Activated naive CD8-positive, alpha-beta T cell treated with anti-CD3 and anti-CD28 coated beads for 36 hours (primary cell): ENCODE data around the gene TMEM63B. TPM values are rescaled to one million over a fixed set of nuclear protein-coding genes. Genes with fewer than 3 reads are reported as not detected.
"Not testable (repeated sequence)": the region's sequence is repeated elsewhere in the genome, so short reads cannot be mapped to it uniquely, and the experiment has no call there.

Source experiments
- DNase-seq: peaks from one replicate; pipeline ENCODE4 v3.0.0; 2021
- H3K27ac Mint-ChIP-seq: one replicate; pipeline ENCODE4 v1.8.0; 2022; ENCODE audit warnings: mild to moderate bottlenecking, moderate library complexity, mixed read lengths
- H3K27me3 Mint-ChIP-seq: one replicate; pipeline ENCODE4 v1.8.0; 2022; ENCODE audit warnings: mild to moderate bottlenecking, mixed read lengths
- H3K36me3 Mint-ChIP-seq: one replicate; pipeline ENCODE4 v1.8.0; 2021; ENCODE audit warnings: mild to moderate bottlenecking, mixed read lengths
- H3K4me1 Mint-ChIP-seq: one replicate; pipeline ENCODE4 v1.8.0; 2021; ENCODE audit warnings: mixed read lengths
- H3K4me3 Mint-ChIP-seq: one replicate; pipeline ENCODE4 v1.8.0; 2022; ENCODE audit warnings: mild to moderate bottlenecking, moderate library complexity, mixed read lengths
- H3K9me3 Mint-ChIP-seq: one replicate; pipeline ENCODE4 v1.8.0; 2022; ENCODE audit warnings: mixed read lengths
- total RNA-seq, 2 experiments: library from RNA; stranded (reverse); gene quantifications; one replicate each; pipeline ENCODE4 v1.2.3, GENCODE V29; 2021

TMEM63B gene
- total RNA-seq, 2 experiments from 2014 or later = 11.7 to 12.1 TPM

- peaks cover 6% of the 10 kb centered on the region for H3K36me3 Mint-ChIP-seq
Measured at GRCh38 chr6:44139351-44139743, 12.0 kb downstream of the TMEM63B start.

GRCh38 chr6:44142835-44143234 lies 15.5 kb downstream of the TMEM63B start:
- Mint-ChIP-seq H3K27ac (no peak overlapping the region), H3K4me3 (no peak overlapping the region), H3K9me3 (no peaks in the 10 kb centered on the region), H3K4me1 (no peaks in the 10 kb centered on the region), H3K36me3 (peaks cover 2% of the 10 kb centered on the region), H3K27me3 (no peaks in the 10 kb centered on the region)
- DNase-seq = no peak

More at GRCh38 chr6:44139351-44139743, 12.0 kb downstream of the TMEM63B start:
- Mint-ChIP-seq H3K4me1 (no peaks in the 10 kb centered on the region), H3K4me3 (no peak overlapping the region), H3K27ac (no peak overlapping the region), H3K27me3 (no peaks in the 10 kb centered on the region), H3K9me3 (no peaks in the 10 kb centered on the region)
- no peak for DNase-seq

GRCh38 chr6:44143731-44144130 lies 16.4 kb downstream of the TMEM63B start:
- Mint-ChIP-seq H3K27me3 (no peaks in the 10 kb centered on the region), H3K4me3 (no peak overlapping the region), H3K36me3 (peaks cover 2% of the 10 kb centered on the region), H3K9me3 (no peaks in the 10 kb centered on the region), H3K4me1 (no peaks in the 10 kb centered on the region), H3K27ac (no peak overlapping the region)
- DNase-seq = no peak

- H3K27me3 Mint-ChIP-seq, H3K36me3 Mint-ChIP-seq, DNase-seq, H3K9me3 Mint-ChIP-seq, H3K4me1 Mint-ChIP-seq, H3K4me3 Mint-ChIP-seq, H3K27ac Mint-ChIP-seq: not testable (repeated sequence)
Measured at GRCh38 chr6:44144536-44144935, 17.2 kb downstream of the TMEM63B start.

GRCh38 chr6:44145839-44146238 lies 18.5 kb downstream of the TMEM63B start:
- peaks cover 2% of the 10 kb centered on the region for H3K36me3 Mint-ChIP-seq
- no peak overlapping the region for H3K4me3 Mint-ChIP-seq
- no peak for DNase-seq
- no peaks in the 10 kb centered on the region for H3K27me3 Mint-ChIP-seq
- H3K4me1 Mint-ChIP-seq = no peaks in the 10 kb centered on the region
- no peaks in the 10 kb centered on the region for H3K9me3 Mint-ChIP-seq
- H3K27ac Mint-ChIP-seq = no peak overlapping the region

- no peak for DNase-seq
- no peak overlapping the region for H3K4me3 Mint-ChIP-seq
- no peak overlapping the region for H3K27ac Mint-ChIP-seq
- H3K36me3 Mint-ChIP-seq = no peaks in the 10 kb centered on the region
- peaks cover 8% of the 10 kb centered on the region for H3K4me1 Mint-ChIP-seq
- H3K27me3 Mint-ChIP-seq = no peaks in the 10 kb centered on the region
- no peaks in the 10 kb centered on the region for H3K9me3 Mint-ChIP-seq
Measured at GRCh38 chr6:44146685-44147084, 19.3 kb downstream of the TMEM63B start.

GRCh38 chr6:44147256-44147655 lies 19.9 kb downstream of the TMEM63B start:
- H3K4me3 Mint-ChIP-seq = no peak overlapping the region
- peaks cover 8% of the 10 kb centered on the region for H3K4me1 Mint-ChIP-seq

GRCh38 chr6:44148306-44148705 lies 21.0 kb downstream of the TMEM63B start:
- Mint-ChIP-seq H3K4me3 (no peak overlapping the region), H3K4me1 (peaks cover 8% of the 10 kb centered on the region), H3K9me3 (no peaks in the 10 kb centered on the region), H3K27me3 (no peaks in the 10 kb centered on the region), H3K36me3 (no peaks in the 10 kb centered on the region), H3K27ac (no peak overlapping the region)
- no peak for DNase-seq

More at GRCh38 chr6:44147256-44147655, 19.9 kb downstream of the TMEM63B start:
- no peaks in the 10 kb centered on the region for H3K27me3 Mint-ChIP-seq
- H3K36me3 Mint-ChIP-seq = no peaks in the 10 kb centered on the region
- H3K9me3 Mint-ChIP-seq = no peaks in the 10 kb centered on the region
- H3K27ac Mint-ChIP-seq = no peak overlapping the region
- no peak for DNase-seq

GRCh38 chr6:44149369-44150012 lies 22.1 kb downstream of the TMEM63B start:
- no peaks in the 10 kb centered on the region for H3K27me3 Mint-ChIP-seq
- no peak for DNase-seq

GRCh38 chr6:44150317-44150917 lies 23.1 kb downstream of the TMEM63B start:
- Mint-ChIP-seq H3K9me3 (no peaks in the 10 kb centered on the region), H3K4me3 (no peak overlapping the region), H3K27ac (no peak overlapping the region), H3K27me3 (no peaks in the 10 kb centered on the region), H3K36me3 (no peaks in the 10 kb centered on the region), H3K4me1 (peaks cover 10% of the 10 kb centered on the region)
- DNase-seq = no peak

More at GRCh38 chr6:44149369-44150012, 22.1 kb downstream of the TMEM63B start:
- no peak overlapping the region for H3K27ac Mint-ChIP-seq
- no peak overlapping the region for H3K4me3 Mint-ChIP-seq
- H3K36me3 Mint-ChIP-seq = no peaks in the 10 kb centered on the region
- no peaks in the 10 kb centered on the region for H3K9me3 Mint-ChIP-seq
- H3K4me1 Mint-ChIP-seq = peaks cover 9% of the 10 kb centered on the region

GRCh38 chr6:44151348-44152108 lies 24.2 kb downstream of the TMEM63B start:
- DNase-seq = peak; percentile 83
- Mint-ChIP-seq H3K36me3 (no peaks in the 10 kb centered on the region), H3K9me3 (no peaks in the 10 kb centered on the region), H3K4me1 (peaks cover 10% of the 10 kb centered on the region), H3K27me3 (no peaks in the 10 kb centered on the region), H3K4me3 (no peak overlapping the region), H3K27ac (no peak overlapping the region)

- Mint-ChIP-seq H3K4me1 (peaks cover 10% of the 10 kb centered on the region), H3K36me3 (no peaks in the 10 kb centered on the region), H3K27ac (no peak overlapping the region), H3K9me3 (no peaks in the 10 kb centered on the region), H3K27me3 (no peaks in the 10 kb centered on the region), H3K4me3 (no peak overlapping the region)
- no peak for DNase-seq
Measured at GRCh38 chr6:44152109-44152461, 24.7 kb downstream of the TMEM63B start.

GRCh38 chr6:44152533-44152932 lies 25.2 kb downstream of the TMEM63B start:
- DNase-seq = no peak
- Mint-ChIP-seq H3K27me3 (no peaks in the 10 kb centered on the region), H3K9me3 (no peaks in the 10 kb centered on the region), H3K36me3 (no peaks in the 10 kb centered on the region), H3K4me3 (no peak overlapping the region), H3K4me1 (peaks cover 10% of the 10 kb centered on the region), H3K27ac (no peak overlapping the region)

GRCh38 chr6:44154067-44154466 lies 26.7 kb downstream of the TMEM63B start:
- no peak for DNase-seq
- Mint-ChIP-seq H3K36me3 (no peaks in the 10 kb centered on the region), H3K4me1 (peaks cover 10% of the 10 kb centered on the region), H3K27me3 (peaks cover 3% of the 10 kb centered on the region), H3K4me3 (no peak overlapping the region), H3K27ac (no peak overlapping the region), H3K9me3 (no peaks in the 10 kb centered on the region)

GRCh38 chr6:44156494-44157151 lies 29.3 kb downstream of the TMEM63B start:
- peaks cover 11% of the 10 kb centered on the region for H3K4me1 Mint-ChIP-seq
- peaks cover 3% of the 10 kb centered on the region for H3K27me3 Mint-ChIP-seq
- no peaks in the 10 kb centered on the region for H3K36me3 Mint-ChIP-seq
- no peak overlapping the region for H3K4me3 Mint-ChIP-seq
- DNase-seq = no peak
- H3K27ac Mint-ChIP-seq = no peak overlapping the region
- H3K9me3 Mint-ChIP-seq = no peaks in the 10 kb centered on the region
